Measurements from ENCODE around the gene ASXL1.

DNA sequence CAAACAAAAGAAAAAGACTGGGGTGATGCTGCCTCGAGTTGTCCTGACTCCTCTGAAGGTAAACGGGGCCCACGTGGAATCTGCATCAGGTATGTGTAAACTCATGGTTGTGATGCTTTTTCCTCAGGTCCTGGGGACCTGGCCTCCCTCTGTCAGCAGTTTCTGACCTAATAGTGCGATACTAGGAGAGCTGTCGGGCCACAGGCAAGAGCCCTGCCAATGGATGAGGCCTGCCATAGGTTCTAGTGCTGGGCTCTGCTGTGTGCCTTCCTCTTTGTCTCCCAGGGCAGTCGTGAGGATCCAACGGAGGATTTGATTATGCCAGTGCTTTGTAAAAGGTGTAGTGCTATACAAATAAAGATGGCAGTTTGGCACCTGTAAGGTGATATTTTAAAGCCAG is 71.2 kb downstream of the ASXL1 start:
- TF ChIP-seq GATA3 (IDR thresholded peaks at IDR 0.05; ENCODE audit: low read depth, low read length) (no peak), GATA2 (IDR thresholded peaks at IDR 0.05; ENCODE audit: low read depth, low read length) (no peak)

Data from SH-SY5Y (cell line).